HG02973 (cell line): ENCODE measurements around the gene LSM5.

Source experiments
- ATAC-seq: cut with Tn5 transposase; IDR thresholded peaks from one replicate; pipeline ENCODE4 v1.9.1; 2021; ENCODE audit warnings: moderate library complexity; ENCODE audit not compliant: unreplicated experiment

The LSM5 gene

GRCh38 chr7:32490127-32490796 lies at the start of gene LSM5:
TSS of gene LSM5 (minus strand) at chr7:32490380. CDS start at chr7:32490365, 15 bp downstream.
- ATAC-seq = peak; percentile 86

- ATAC-seq = no peak
Observed at GRCh38 chr7:32539366-32539765, 49.2 kb upstream of the LSM5 start.

GRCh38 chr7:32537760-32538159 lies 47.6 kb upstream of the LSM5 start:
- ATAC-seq = no peak

- ATAC-seq = no peak
Observed at GRCh38 chr7:32536585-32536984, 46.4 kb upstream of the LSM5 start.

- no peak for ATAC-seq
Observed at GRCh38 chr7:32536016-32536415, 45.8 kb upstream of the LSM5 start.

GRCh38 chr7:32535162-32535702 lies 45.1 kb upstream of the LSM5 start:
- no peak for ATAC-seq

- ATAC-seq = no peak
Observed at GRCh38 chr7:32533276-32534029, 43.3 kb upstream of the LSM5 start.

- ATAC-seq = no peak
Observed at GRCh38 chr7:32532716-32533115, 42.5 kb upstream of the LSM5 start.

GRCh38 chr7:32532086-32532485 lies 41.9 kb upstream of the LSM5 start:
- ATAC-seq = no peak

GRCh38 chr7:32531402-32531801 lies 41.2 kb upstream of the LSM5 start:
- ATAC-seq = no peak

GRCh38 chr7:32525839-32526238 lies 35.7 kb upstream of the LSM5 start:
- ATAC-seq = no peak

GRCh38 chr7:32524631-32525030 lies 34.5 kb upstream of the LSM5 start:
- no peak for ATAC-seq

GRCh38 chr7:32522746-32523530 lies 32.8 kb upstream of the LSM5 start:
- ATAC-seq = no peak

GRCh38 chr7:32519763-32520162 lies 29.6 kb upstream of the LSM5 start:
- ATAC-seq = no peak

- no peak for ATAC-seq
Observed at GRCh38 chr7:32518534-32519140, 28.5 kb upstream of the LSM5 start.

GRCh38 chr7:32516551-32517100 lies 26.4 kb upstream of the LSM5 start:
- no peak for ATAC-seq

GRCh38 chr7:32515890-32516550 lies 25.8 kb upstream of the LSM5 start:
- ATAC-seq = peak; percentile 68

- ATAC-seq = no peak
Observed at GRCh38 chr7:32513210-32513609, 23.0 kb upstream of the LSM5 start.

- no peak for ATAC-seq
Observed at GRCh38 chr7:32511791-32512190, 21.6 kb upstream of the LSM5 start.

GRCh38 chr7:32507414-32507813 lies 17.2 kb upstream of the LSM5 start:
- ATAC-seq = no peak
